ENCODE data around the gene ARHGAP15. TPM values are rescaled to one million over a fixed set of nuclear protein-coding genes. Genes with fewer than 3 reads are reported as not detected.

Gene ARHGAP15
- total RNA-seq, 1 donor from 2014 or later, result not detected

DNA sequence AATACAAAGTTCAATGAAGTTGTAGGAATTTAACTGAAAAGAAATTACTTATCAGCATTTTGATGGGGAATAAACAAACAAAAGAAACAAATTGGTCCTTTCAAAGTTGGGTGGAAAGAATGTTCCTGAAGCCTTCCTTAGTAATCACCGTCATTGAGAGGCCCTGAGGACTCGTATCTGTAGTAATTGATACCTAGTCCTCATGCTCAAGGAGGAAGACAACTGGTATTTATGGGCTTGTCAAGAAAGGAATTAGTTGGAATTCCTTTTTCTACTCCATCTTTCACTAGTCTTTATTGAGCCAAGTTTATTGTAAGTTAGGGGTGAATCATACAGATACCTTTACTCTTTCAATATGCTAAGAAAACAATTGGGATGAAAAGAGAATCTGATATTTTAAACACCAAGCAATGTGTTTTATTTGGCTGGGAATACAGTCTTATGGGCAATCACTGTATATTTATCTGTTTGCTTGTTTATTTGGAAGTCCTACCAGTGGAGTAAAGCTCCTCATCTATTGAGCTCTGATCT lies 324.8 kb downstream of the ARHGAP15 start:
- no peak overlapping the region for H3K27ac Mint-ChIP-seq (ENCODE audit: unreplicated experiment)
- TF ChIP-seq, protein P1, sequence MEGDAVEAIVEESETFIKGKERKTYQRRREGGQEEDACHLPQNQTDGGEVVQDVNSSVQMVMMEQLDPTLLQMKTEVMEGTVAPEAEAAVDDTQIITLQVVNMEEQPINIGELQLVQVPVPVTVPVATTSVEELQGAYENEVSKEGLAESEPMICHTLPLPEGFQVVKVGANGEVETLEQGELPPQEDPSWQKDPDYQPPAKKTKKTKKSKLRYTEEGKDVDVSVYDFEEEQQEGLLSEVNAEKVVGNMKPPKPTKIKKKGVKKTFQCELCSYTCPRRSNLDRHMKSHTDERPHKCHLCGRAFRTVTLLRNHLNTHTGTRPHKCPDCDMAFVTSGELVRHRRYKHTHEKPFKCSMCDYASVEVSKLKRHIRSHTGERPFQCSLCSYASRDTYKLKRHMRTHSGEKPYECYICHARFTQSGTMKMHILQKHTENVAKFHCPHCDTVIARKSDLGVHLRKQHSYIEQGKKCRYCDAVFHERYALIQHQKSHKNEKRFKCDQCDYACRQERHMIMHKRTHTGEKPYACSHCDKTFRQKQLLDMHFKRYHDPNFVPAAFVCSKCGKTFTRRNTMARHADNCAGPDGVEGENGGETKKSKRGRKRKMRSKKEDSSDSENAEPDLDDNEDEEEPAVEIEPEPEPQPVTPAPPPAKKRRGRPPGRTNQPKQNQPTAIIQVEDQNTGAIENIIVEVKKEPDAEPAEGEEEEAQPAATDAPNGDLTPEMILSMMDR (IDR thresholded peaks at IDR 0.05; ENCODE audit: partially characterized antibody, unreplicated experiment), result no peak
- peaks cover 1% of the 10 kb centered on the region for H3K27me3 Mint-ChIP-seq (ENCODE audit: unreplicated experiment)
- no peak overlapping the region for H3K4me3 Mint-ChIP-seq (ENCODE audit: unreplicated experiment)
- H3K36me3 Mint-ChIP-seq (ENCODE audit: unreplicated experiment), result no peaks in the 10 kb centered on the region
- H3K9me3 Mint-ChIP-seq (ENCODE audit: unreplicated experiment), result no peaks in the 10 kb centered on the region
- peaks cover 3% of the 10 kb centered on the region for H3K4me1 Mint-ChIP-seq (ENCODE audit: low read depth, unreplicated experiment)
- DNase-seq, result no peak

DNA sequence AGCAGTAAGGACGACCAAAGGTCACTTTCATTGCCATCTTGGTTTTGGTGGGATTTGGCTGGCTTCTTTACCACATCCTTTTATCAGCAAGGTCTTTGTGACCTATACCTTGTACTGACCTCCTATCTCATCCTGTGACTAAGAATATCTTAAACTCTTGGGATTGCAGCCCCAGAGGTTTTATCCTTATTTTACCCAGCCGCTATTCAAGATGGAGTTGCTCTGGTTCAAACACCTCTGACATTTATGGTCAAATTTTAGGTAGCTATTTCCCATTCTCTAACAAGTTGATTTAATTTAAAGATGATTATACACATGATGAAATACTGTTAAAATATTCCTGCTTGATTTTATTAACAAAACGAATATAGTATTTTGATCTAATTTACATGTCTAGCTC lies 326.1 kb downstream of the ARHGAP15 start:
- Mint-ChIP-seq H3K9me3 (ENCODE audit: unreplicated experiment) (no peaks in the 10 kb centered on the region), H3K4me1 (ENCODE audit: low read depth, unreplicated experiment) (peaks cover 3% of the 10 kb centered on the region), H3K27me3 (ENCODE audit: unreplicated experiment) (peaks cover 1% of the 10 kb centered on the region), H3K36me3 (ENCODE audit: unreplicated experiment) (no peaks in the 10 kb centered on the region), H3K27ac (ENCODE audit: unreplicated experiment) (no peak overlapping the region), H3K4me3 (ENCODE audit: unreplicated experiment) (no peak overlapping the region)
- TF ChIP-seq, protein P1 (IDR thresholded peaks at IDR 0.05; ENCODE audit: partially characterized antibody, unreplicated experiment), result no peak
- DNase-seq, result no peak

DNA sequence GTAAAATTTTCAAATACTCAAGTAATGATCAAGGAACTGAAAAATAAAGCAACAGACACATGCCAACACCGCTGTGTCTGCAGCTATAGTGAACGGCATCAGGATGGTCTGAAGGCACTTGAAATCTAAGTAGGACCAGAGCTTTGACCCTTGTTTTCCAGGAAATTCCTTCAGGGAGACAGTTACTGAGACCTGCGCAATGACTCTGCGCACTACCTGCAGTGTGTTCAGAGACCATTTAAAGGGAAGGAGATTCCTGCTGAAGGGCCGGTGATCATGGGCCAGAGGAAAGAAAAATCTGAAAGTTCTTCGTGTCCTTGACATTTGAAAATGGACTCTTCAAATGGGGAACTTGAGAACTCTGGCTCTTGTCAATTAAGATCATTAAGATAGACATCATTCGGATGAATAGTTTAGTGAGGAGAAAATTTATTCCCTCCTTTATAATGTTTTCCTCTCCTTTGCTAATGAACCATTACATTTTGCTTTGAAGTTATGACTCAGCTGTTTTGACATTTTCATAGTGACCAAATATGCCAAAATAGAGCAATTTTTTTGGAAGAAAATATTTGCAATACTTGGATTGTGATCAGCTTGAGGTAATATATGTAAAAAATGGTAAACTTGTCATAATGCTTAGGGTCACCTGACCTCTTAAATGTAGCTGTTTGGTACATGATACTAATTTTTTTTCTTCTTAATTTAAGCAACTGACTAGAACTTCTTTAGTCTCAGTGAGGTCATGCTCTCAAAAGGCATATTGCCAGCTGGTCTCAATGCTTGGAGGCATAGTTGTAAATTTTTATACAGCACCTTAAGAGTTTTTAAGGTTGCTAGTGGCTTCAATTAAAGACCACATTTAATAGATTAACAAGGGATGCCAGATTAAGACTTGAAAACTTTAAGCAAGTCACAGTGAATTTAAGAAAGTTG lies 329.3 kb downstream of the ARHGAP15 start:
- Mint-ChIP-seq H3K27ac (ENCODE audit: unreplicated experiment) (no peak overlapping the region), H3K27me3 (ENCODE audit: unreplicated experiment) (no peaks in the 10 kb centered on the region), H3K4me3 (ENCODE audit: unreplicated experiment) (no peak overlapping the region), H3K4me1 (ENCODE audit: low read depth, unreplicated experiment) (no peaks in the 10 kb centered on the region), H3K9me3 (ENCODE audit: unreplicated experiment) (no peaks in the 10 kb centered on the region), H3K36me3 (ENCODE audit: unreplicated experiment) (no peaks in the 10 kb centered on the region)
- TF ChIP-seq, protein P1 (IDR thresholded peaks at IDR 0.05; ENCODE audit: partially characterized antibody, unreplicated experiment), result no peak
- DNase-seq, result no peak

DNA sequence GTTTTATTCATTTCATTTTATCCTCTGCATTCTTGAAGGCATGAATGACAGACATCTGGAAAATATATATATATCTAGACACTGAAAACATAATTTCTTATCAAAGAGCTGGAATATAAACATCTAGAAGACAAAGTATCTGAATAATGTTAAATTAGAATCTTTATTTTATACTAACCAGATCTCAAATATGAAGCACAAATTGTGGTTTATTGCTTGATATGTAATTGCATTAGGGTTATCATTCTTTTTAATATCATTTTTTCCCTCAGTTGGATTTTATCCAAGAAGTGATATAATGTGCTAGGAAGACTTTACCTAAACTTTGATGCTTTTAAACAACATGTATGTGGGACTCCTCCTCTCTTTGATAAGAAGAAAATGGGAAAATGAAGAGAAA lies 331.2 kb downstream of the ARHGAP15 start:
- no peak overlapping the region for H3K4me3 Mint-ChIP-seq (ENCODE audit: unreplicated experiment)
- H3K4me1 Mint-ChIP-seq (ENCODE audit: low read depth, unreplicated experiment), result no peaks in the 10 kb centered on the region
- no peaks in the 10 kb centered on the region for H3K9me3 Mint-ChIP-seq (ENCODE audit: unreplicated experiment)
- no peak overlapping the region for H3K27ac Mint-ChIP-seq (ENCODE audit: unreplicated experiment)
- H3K27me3 Mint-ChIP-seq (ENCODE audit: unreplicated experiment), result no peaks in the 10 kb centered on the region
- TF ChIP-seq, protein P1 (IDR thresholded peaks at IDR 0.05; ENCODE audit: partially characterized antibody, unreplicated experiment), result no peak
- DNase-seq, result no peak
- no peaks in the 10 kb centered on the region for H3K36me3 Mint-ChIP-seq (ENCODE audit: unreplicated experiment)

DNA sequence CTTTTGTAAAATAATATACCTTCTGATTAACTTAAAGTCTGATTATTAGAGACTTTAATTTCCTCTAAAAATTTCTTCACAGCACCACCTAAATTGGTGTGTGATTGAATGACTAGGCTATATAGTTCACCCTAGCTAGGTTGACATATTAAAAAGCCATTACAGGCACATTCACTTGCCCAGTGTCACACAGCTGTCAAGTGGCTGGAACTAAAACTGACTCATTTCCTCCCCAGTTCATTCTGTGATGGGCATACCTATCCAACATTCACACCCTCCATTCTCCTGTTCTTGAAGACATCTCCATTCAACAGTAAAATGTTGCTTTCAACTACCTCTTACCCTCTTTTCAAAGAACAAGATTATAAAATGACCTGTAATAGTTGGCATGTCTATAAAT lies 334.5 kb downstream of the ARHGAP15 start:
- no peak overlapping the region for H3K27ac Mint-ChIP-seq (ENCODE audit: unreplicated experiment)
- H3K36me3 Mint-ChIP-seq (ENCODE audit: unreplicated experiment), result no peaks in the 10 kb centered on the region
- TF ChIP-seq, protein P1 (IDR thresholded peaks at IDR 0.05; ENCODE audit: partially characterized antibody, unreplicated experiment), result no peak
- H3K9me3 Mint-ChIP-seq (ENCODE audit: unreplicated experiment), result no peaks in the 10 kb centered on the region
- no peaks in the 10 kb centered on the region for H3K27me3 Mint-ChIP-seq (ENCODE audit: unreplicated experiment)
- no peak for DNase-seq
- H3K4me3 Mint-ChIP-seq (ENCODE audit: unreplicated experiment), result no peak overlapping the region
- peaks cover 1% of the 10 kb centered on the region for H3K4me1 Mint-ChIP-seq (ENCODE audit: low read depth, unreplicated experiment)

Measured in glutamatergic neuron (in vitro differentiated cells).